Hematopoietic multipotent progenitor cell treated with erythropoietin and hydrocortisone succinate and interleukin-3 and kit ligand, for 15 days (in vitro differentiated cells): ENCODE data around the gene NARF.

ENCODE experiments used
- DNase-seq: peaks from one replicate; pipeline ENCODE4 v3.0.0-alpha.2; 2015; ENCODE audit warnings: low spot score

NARF gene

DNA sequence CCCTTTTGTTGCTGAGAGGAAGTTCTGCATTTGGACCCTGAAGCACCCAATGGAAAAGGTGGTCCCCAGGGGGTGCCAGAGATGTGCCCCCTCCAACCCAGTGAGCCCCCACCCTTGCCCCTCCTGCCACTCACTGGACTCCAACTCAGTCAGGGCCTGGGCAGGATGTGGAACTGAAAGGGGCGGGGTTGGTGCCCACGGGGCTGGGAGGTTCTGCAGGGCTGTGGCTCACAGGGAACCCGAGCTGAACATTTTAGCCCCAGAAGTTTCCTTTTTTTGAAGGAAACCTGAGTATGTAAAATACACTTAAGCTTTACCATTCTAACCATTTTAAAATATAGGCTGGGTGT is 24.4 kb upstream of the NARF start:
- no peak for DNase-seq

DNA sequence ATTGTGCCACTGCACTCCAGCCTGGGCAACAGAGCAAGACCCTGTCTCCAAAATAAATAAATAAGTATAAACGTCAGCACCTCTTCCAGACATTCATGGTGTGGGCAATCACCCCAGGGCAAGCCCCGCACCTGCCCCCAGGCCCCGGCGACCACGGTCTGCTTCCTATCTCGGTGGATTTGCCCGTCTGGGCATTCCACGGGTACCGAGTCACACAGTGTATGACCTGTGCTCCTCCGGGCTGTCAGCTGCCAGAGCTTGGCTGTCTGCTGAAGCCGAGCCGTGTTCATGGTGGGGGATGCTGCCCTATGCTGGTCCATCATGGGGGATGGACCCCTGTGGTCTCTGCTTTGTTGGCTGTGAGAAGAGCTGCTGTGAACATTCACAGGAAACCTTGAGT is 23.4 kb upstream of the NARF start:
- no peak for DNase-seq

DNA sequence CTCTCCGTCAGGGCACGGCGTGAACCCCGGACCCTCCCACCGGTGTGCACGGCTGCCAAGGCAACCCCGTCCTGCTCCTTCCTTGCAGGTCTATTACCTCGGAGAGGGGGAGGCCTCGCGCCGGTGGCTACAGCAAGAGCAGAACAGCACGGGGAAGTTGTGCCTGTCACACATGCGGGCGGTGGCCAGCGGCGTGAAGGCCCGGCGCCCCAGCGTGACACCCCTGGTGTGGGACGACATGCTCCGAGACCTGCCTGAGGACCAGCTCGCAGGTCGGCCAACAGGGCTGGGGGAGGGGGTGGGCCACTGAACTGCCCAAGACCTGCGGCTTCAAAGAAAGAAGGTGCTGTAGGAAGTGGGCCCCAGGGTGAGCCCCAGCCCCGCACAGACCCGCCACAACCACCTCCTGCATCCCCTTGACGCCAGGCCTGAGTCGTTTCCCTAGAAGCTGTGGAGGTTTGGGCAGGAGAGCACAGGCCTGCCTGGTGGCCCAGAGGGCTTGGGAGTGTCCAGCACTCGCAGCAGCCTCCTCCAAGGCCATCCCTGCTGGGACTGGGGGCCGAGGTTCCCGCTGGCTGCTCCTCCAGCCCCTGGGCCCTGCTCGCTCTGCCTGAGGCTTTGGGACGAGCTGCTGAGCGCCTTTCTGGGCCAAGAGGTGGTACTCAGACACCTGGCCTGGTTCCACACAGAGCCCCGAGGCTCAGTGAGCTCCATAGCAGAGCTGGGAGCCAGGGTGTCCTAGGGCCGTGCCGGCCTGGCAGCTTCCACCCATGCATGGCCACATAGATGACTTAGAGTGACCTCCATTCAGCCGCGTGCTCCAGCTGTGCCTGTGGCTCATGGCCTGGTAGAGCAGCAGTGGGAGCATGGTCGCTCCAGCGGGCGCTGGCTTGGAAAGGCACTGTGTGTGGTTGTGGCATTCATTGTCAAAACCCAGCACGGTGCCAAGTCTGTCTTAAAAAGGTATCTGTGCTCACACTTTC is 22.6 kb upstream of the NARF start:
- DNase-seq = no peak

DNA sequence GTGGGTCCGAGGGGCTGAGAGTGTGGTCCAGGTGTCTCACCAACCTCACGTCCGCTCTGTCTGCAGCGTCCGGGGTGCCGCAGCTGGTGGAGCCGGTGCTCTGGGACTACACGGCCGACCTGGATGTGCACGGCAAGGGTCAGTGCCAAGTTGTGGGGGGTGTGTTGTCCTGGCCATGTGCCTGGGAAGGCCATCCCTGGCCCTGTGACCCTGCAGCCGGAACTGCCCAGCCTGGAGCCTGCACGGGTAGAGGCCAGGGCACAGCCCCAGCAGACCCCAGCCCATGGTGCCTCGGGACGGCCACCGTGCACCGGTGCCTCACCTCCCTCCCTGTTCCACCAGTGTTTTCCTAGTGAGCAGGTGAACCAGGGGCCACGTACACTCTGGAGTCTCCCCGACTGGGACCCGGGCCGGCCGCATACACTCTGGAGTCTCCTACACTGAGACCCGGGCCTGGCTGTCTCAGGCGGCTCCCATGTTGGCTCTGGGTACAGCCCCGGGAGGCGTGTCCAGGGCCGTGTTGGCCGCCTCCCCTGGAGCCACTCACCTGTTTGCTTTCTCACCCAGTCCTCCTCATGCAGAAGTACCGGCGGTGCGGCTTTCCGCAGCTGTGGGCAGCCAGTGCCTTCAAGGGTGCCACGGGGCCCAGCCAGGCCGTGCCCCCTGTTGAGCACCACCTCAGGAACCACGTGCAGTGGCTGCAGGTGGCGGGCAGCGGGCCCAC is 21.8 kb upstream of the NARF start:
- DNase-seq = no peak

DNA sequence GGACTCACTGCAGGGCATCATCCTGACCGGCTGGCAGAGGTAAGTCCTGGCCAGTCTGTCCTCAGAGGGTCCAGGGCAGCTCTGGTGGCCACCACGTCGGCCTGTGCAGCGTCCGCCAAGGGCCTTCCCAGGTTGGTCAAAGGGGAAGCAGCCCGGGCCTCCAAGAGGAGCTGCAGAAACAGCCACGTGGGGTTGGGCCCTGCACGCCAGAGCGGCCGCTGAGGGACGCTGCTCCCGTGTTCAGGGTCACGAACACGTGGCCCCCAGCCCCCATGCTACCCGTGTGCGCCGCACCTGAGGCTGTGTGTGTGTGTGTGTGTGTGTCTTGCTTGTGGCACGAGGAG is 21.2 kb upstream of the NARF start:
- DNase-seq = no peak

DNA sequence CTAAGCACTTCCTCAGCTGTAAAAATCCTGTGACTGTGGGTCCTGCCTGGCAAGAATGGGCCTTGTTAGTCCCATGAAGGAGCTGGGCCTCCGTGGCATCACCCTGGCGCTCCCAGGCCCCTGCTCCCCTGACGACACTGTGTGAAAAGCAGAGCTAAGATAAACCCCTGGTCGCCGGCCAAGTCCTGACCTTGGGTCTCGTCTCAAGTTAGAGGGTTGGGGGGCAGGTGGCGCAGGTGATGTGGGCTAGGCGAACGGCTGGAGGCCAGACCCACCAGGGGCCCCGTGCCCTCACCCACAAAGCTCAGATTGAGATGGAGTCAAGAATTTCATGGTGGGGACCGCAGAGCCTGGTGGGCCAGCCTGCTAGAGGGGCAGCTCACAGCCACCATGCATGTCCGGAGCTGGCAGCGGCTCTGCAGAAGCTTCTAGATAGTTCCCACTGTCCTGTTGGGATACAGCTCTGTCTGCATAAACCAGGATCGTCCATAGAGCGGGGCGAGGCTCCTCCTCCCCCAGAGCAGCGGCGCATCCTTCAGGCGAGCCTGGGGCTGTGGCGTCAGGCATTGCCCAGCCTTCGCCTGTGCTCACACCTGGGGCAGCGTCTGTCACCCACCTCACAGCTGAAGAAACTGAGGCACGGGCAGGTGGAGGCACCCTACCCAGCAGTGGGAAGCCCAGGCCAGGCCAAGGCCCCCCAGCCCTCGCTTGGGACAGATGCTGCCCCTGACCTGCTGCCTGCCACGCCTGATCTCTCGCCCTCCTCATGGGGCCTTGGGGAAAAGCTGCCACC is 19.9 kb upstream of the NARF start:
- no peak for DNase-seq

DNA sequence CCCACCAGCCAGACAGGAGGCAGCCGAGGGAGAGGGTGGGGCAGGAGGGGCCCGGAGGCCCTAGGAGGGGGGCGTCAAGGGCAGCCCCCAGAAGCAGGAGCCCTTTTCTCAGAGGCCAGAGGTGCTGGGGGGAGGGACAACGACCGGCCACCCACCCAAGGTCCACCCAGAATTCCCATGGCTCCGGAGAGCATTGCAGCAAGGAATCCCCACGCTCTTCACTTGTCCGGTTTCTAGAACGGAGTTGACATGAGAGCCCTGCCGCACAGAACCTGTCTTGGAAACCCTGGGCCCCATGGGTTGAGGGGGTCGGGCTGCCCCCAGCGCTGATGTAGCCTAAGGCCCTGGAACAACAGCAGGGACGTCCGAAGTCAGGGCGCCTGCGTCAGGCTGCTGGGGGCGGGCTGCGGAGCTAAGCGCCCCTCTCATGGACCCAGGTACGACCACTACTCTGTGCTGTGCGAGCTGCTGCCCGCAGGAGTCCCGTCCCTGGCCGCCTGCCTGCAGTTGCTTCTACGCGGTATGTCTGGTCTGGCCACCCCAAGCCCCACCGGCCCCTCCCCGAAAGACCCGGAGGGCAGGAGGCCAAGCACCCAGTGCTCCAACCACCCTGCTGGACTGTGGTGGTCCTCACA is 19.2 kb upstream of the NARF start:
- DNase-seq = no peak

DNA sequence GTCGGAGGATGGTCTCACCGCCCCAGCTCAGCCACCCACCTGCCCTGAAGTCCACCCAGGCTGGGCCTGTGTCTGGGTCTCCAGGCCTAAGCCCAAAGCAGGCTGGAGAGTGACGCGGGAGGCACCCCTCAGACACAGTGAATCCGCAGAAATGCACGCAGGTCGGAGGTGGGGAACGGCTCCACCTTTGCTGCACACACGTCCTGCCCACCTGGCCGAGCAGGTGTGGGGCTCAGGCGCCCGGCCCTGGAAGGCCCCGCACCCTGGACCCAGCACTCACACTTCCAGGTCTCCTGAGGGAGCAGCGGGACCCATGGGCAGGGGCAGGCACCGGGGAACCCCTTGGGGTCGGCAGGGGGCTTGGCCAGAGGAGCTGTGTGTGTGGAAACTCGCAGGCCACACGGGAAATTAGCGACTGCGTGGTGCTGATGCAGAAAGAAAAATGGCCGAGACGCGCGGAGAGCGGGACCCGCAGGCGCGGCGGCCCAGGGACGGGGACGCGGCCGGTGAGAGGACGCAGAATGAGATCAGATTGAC is 18.6 kb upstream of the NARF start:
- DNase-seq = no peak

DNA sequence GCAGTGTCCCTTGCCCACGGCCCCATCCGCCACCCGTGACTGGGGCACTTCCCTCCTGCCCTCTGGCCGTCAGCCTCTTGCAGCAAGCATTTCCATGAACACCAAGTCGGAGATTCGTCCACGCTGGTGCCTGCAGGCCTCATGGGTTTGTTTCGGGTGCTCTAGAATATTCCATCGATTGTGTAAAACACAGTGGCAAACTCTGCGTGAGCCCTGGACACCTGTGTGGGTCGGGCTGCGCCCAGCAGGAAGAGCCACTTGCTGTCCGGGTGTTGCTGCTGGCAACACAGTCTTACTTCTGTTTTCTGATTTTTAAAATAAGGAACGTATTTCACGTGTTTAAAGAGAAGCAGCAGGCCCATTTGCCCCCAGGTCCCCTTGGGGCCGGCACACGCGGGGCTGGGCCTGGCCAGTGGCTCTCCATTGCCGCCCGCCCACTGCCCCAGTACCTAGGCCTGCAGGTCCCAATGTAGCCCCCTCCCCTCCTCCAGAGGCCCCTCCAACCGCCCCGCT is 18.0 kb upstream of the NARF start:
- DNase-seq = no peak

DNA sequence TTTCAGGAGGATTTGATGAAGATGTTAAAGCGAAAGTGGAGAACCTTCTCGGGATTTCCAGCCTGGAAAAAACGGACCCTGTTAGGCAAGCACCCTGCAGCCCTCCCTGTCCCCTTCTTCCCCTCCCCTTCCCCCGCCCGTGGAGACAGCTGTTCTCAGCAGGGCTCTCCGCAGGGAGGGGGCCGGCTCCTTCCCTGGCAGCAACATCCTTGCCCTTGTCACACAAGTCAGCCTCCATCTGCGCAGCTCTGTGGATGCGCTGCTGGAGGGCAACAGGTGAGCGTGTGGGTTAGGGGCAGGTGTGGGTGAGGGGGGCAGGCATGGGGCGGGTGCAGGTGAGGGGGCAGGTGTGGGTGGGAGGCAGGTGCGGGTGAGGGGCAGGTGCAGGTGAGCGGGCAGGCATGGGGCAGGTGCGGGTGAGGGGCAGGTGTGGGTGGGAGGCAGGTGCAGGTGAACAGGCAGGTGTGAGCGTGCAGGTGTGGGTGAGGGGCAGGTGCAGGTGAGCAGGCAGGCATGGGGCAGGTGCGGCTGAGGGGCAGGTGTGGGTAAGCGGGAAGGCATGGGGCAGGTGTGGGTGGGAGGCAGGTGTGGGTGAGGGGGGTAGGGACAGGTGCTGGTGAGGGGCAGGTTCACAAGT is 17.4 kb upstream of the NARF start:
- DNase-seq = no peak

DNA sequence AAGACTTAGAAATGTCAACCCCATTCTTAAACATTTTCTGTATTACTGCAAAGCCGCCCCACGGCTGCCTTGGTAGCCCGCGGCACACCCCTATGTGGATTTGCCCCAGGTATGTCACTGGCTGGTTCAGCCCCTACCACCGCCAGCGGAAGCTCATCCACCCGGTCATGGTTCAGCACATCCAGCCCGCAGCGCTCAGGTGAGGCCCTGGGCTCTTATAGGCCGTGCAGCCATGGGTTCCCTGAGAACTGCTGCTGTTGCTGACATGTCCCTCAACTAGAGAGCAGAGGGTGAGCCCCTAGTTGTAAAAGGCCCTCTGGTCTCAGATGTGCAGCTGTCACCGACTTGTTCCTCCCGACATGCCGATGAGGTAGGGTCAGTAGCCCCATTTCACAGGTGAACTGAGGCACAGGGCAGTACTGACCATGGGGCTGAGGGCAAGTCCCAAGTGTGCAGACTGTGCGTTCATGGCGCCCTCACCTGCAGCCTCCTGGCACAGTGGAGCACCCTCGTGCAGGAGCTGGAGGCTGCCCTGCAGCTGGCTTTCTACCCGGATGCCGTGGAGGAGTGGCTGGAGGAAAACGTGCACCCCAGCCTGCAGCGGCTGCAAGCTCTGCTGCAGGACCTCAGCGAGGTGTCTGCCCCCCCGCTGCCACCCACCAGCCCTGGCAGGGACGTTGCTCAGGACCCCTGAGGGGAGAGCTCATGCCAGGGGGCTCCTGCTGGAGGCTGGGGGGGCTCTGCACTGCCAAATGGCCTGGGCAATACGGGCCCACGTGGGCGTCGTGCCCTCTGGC is 16.7 kb upstream of the NARF start:
- DNase-seq = no peak

DNA sequence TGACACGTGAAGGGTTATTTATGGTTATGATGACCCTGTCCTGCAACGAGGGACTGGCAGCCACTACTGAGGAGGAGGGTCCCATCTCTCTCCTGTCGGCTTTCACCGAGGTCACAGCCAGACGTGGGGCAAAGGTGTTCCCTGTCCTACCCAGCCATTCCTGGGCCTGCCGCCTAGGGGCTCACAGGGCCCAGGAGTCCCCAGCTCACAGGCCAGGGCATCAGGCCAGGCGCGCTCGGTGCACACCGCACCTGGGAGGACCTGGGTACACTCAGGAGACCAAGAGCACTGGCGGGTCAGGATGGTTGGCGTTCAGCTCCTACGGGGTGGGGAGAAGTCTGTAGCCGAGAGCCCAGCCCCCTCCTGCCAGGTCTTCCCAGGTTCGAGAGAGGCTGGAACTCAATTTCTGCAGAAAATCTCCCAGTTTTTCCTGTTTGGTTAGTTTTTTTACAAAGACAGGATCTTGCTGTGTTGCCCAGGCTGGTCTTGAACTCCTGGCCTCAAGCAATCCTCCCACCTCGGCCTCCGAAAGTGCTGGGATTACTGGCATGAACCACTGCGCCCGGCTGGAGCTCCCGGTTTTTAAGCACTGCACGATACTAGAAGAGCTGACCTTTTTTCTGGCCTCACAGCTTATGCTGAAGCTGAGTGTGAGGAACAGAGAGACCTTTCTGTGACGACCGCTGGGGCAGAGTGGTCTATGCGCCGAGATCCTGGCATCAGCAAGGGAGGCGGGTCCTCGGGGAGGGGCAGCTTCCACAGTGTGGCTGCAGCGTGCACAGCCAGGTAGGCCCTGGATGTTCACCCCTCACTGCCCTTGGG is 15.7 kb upstream of the NARF start:
- DNase-seq = no peak

DNA sequence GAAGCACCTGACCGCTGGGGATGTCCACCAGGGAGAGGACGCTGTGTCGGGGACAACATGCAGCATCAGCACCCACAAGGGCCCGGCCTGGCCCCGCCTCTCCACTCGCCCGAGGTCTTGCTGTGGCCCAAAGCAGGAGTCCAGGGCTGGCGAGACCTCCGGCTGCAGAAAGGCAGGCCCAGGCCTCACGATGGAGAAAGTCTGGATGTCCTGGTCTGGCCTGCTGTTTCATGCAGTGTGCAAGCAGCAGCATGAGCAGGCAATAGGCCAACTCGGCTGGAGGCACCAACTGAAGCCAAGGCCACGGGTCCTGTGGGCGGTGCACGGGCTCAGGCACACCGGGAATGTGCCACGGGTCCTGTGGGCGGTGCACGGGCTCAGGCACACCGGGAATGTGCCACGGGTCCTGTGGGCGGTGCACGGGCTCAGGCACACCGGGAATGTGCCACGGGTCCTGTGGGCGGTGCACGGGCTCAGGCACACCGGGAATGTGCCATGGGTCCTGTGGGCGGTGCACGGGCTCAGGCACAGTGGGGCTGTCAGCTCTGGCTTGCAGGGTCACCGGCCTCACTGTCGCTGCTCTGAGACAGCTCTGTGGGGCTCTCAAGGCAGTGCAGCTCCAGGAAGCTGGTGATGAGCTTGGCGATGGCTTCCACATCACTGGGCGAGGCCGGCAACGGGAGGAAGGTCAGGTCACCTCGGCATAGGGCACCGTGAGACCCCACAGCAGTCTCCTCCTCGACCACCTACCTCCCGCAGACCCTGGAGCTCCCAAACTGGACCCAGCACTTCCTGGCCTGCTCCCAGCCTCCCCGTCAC is 14.9 kb upstream of the NARF start:
- DNase-seq = no peak

DNA sequence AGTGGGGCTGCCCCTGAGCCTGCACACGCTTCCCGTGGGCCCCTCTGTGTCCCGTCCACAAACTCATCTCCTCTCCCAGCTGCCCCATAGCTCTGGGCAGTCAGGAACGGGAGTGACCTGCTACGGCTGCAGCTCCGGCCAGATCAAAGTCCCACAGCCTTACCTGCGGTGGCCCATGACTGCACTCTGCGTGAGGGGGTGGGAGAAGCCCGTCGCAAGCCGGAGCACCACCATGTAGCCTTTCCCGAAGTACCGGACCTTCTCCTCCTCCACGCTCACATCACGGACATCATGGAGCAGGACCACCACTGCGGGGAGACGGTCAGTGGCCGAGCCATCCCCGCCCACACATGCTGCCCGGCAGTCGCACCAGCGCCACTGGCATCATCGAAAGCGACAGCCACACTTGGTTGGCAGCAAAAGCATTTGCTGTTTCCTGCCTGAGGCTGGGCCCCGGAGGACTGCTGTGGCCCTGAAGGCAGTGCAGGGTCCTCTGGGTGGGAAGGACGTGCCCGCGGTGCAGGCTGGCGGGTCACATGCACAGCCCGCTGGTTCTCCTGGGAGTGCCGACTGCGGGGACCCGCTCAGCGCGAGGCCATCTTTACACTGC is 14.2 kb upstream of the NARF start:
- no peak for DNase-seq

DNA sequence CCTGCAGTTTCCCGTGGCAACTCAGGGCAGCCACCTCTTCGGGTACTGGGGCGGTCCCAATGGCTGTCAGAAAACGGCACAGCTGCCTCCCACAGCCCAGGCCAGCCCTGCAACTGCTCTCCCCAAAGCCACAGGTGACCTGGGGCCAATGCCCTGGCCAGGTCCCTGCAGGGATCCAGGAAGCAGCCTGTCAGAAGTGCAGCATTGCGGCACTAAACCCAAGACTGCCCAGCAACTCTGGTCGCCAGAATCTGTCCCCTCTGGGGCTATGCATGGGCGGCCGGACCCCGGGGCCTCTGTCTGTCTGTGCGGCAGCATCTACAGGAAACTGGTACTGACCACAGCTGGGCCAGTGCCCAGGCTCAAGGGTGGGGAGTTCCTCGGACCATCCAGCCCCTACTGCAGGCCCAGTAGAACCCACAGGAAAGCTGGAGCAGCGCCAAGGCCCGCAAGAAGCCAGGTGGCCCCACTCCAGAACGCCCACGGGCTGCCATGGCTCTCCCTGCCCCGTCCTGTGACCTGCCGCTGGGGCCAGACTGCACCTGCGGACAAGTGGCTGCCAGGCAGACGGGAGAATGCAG is 13.5 kb upstream of the NARF start:
- no peak for DNase-seq

DNA sequence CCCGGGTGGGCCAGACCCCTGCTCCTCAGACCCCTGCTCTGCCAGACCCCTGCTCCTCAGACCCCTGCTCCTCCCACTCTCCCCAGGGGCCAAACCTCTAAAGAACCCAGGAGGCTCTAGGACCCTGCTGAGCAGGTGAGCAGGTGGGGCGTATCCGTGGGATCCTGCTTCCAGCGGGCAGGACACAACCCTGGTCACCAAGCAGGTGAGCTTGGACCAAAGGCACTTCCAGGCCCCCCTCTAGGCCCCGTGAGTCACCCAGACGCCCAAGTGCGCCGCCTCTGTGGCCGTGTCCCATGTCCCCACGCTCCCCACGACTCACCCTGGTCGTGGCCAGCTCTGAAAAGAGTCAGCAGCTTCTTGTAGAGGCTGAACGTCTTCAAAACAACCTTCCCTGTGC is 13.0 kb upstream of the NARF start:
- DNase-seq = no peak

DNA sequence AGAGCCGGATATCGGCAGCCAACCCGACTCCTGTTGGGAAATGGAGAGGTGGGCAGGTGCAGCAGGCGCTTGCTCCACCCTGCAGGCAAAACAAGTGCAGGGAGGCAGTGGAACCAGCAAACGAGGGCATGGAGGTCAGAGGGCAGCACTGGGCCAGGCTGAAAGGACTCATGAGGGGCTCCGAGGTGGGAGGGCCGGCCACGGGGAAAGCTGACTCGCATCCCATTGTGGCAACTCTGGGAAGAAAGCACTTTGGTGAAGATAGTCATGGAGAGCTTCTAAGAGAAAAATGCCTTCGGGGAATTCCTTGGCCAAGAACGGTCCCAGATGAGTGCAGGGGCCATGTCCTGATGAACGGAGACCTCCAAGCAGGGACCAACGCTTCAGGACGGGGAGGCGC is 12.4 kb upstream of the NARF start:
- no peak for DNase-seq

DNA sequence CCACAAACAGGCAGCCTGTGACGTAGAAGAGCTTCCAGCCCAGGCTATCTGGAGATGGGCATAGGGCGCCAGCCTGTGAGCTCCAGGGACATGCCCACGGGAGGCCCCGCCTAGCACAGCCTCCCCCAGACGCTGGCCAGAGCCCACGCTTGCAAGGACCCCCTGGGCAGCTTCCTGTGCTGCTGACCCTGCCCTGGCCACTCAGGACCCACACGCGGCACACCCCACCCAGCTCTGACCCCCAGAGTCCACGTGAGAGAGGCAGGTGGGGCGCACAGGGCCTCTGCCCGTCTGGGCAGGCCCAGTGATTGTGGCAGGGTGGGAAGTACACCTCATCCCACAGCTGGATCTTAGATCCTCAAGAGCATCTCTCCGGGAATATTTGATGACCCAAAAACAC is 11.9 kb upstream of the NARF start:
- no peak for DNase-seq
